Measurements from ENCODE around the gene LXN. TPM values are rescaled to one million over a fixed set of nuclear protein-coding genes. Genes with fewer than 3 reads are reported as not detected.
A peak's percentile ranks its signal among the peaks of the same experiment; 100 is the strongest.

The LXN gene
- total RNA-seq, 1 donor from 2014 or later: 16.4 TPM

DNA sequence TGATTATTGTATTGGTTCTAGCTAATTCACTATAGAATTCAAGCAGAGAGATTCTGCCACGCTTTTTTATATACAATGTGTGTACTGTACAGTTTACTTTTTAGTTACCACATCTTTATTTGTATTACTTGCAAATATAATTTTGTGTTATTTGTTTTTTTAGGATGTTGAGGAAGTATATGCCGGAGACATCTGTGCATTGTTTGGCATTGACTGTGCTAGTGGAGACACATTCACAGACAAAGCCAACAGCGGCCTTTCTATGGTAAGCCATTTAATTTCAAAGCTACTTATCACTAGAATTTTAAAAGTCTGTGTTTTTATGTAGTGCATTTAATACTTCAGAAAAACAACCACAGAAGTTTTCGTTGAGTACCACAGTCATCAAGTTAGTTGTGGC, 11.7 kb downstream of the LXN start:
- Mint-ChIP-seq H3K36me3 (ENCODE audit: low read depth) (peaks cover 19% of the 10 kb centered on the region), H3K27ac (no peak overlapping the region), H3K4me3 (no peak overlapping the region), H3K27me3 (ENCODE audit: insufficient read depth) (no peaks in the 10 kb centered on the region), H3K4me1 (ENCODE audit: low read depth) (no peaks in the 10 kb centered on the region), H3K9me3 (no peaks in the 10 kb centered on the region)
- intact Hi-C loops (cut with micrococcal nuclease): no loop called here
- DNase-seq (ENCODE audit: low spot score): no peak

DNA sequence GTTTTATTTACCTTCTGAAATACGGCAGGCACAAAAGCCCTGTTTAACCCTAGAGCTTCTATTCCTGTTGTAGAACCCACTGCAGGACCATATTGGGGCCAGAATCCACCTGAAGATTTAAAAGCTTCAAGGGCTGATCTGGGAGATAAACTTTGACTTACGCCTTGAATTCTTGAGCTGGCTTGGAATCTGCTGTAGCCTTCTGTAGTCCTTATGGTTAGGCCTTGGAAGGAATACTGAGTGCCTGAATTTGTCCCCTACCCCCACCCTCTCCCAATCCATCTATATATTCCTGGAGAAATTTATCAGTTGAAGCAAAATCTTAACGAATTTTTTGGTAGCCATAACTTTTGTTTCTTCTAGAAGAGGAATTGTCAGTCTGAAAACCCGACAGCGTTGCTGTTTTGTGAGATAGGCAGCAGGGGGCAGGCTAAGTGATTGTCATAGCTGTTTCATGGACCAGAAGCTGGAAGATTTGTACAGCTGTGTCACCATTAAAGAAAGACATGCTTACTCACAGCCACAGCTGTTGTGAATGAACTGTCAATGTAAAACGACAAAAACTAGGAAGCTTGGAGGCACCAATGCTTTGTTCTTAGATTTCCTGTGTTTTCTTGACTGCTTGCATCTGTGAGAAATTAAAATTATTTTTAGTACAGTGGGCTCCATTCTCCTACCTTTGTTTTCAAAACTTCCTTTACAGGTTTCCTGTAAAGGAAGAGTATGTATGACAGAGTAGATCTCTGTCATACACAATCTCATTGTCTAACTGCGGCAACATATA, 12.8 kb downstream of the LXN start:
- Mint-ChIP-seq H3K36me3 (ENCODE audit: low read depth) (peaks cover 19% of the 10 kb centered on the region), H3K9me3 (no peaks in the 10 kb centered on the region), H3K27ac (no peak overlapping the region), H3K4me1 (ENCODE audit: low read depth) (no peaks in the 10 kb centered on the region), H3K4me3 (no peak overlapping the region), H3K27me3 (ENCODE audit: insufficient read depth) (no peaks in the 10 kb centered on the region)
- DNase-seq (ENCODE audit: low spot score): peak; percentile 40
- intact Hi-C loops (cut with micrococcal nuclease): loop anchor here (1.0 kb wide), 3 partner anchors 13 to 132 kb away; partner anchors contain the start of gene LXN

DNA sequence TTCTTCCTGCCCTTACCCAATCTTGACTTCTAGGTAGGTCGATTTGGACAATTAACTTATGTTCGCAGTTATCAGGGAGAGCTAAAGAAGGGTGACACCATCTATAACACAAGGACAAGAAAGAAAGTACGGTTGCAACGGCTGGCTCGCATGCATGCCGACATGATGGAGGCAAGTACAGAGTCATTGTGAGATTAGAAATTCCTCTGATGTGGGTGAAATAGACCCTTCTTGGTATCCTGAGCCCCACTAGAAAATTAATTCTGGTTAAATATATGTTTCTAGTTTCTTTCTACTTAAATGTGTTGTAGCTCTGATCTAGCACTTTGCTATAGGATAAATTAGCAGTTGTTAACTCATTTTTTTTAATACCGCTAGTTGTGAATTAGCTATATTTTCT, 13.6 kb downstream of the LXN start:
- DNase-seq (ENCODE audit: low spot score): no peak
- intact Hi-C loops (cut with micrococcal nuclease): loop anchor here (1.0 kb wide), 3 partner anchors 13 to 132 kb away; partner anchors contain the start of gene LXN
- no peak overlapping the region for H3K4me3 Mint-ChIP-seq
- no peaks in the 10 kb centered on the region for H3K27me3 Mint-ChIP-seq (ENCODE audit: insufficient read depth)
- no peaks in the 10 kb centered on the region for H3K9me3 Mint-ChIP-seq
- no peak overlapping the region for H3K27ac Mint-ChIP-seq
- no peaks in the 10 kb centered on the region for H3K4me1 Mint-ChIP-seq (ENCODE audit: low read depth)
- peaks cover 17% of the 10 kb centered on the region for H3K36me3 Mint-ChIP-seq (ENCODE audit: low read depth)

DNA sequence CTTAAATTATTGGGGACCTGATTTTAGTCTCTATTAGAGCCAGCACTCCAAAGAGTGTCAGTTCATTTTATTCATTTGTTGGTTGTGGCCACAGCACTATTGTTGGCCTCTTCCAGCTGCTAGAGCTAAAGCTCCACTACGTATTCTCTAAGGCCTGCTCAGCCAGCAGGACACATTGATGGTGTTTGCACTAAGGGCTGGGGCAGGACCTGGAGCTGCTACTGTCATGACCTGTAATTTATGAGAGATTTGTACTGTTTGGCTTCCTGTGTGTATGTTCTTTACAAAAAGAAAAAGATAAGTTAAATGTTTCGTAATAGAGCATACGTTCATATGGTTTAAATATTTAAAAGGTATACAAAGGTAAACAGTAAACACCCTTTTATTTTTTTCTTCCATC, 20.0 kb downstream of the LXN start:
- H3K27me3 Mint-ChIP-seq (ENCODE audit: insufficient read depth): no peaks in the 10 kb centered on the region
- peaks cover 44% of the 10 kb centered on the region for H3K36me3 Mint-ChIP-seq (ENCODE audit: low read depth)
- no peak overlapping the region for H3K27ac Mint-ChIP-seq
- intact Hi-C loops (cut with micrococcal nuclease): no loop called here
- peaks cover 7% of the 10 kb centered on the region for H3K4me1 Mint-ChIP-seq (ENCODE audit: low read depth)
- no peak overlapping the region for H3K4me3 Mint-ChIP-seq
- H3K9me3 Mint-ChIP-seq: no peaks in the 10 kb centered on the region
- DNase-seq (ENCODE audit: low spot score): no peak

DNA sequence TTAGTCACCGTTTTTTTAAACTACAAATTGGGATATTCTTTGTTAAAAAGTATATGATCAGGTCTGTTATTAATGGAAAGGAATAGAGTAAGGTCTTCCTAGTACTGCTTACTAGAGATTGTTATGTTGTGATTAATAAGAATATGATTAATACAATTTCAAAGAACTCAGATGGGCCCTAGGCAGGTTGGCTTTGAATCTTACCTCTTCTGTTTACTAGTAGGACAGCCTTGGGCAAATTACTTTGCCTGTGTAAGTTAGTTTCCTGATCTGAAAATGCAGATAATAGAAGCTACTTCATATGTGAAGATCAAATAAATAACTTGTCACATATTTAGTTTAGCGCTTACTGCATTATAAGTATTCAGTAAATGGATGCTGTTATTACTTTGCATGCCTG, 21.3 kb downstream of the LXN start:
- Mint-ChIP-seq H3K27me3 (ENCODE audit: insufficient read depth) (no peaks in the 10 kb centered on the region), H3K36me3 (ENCODE audit: low read depth) (peaks cover 48% of the 10 kb centered on the region), H3K9me3 (no peaks in the 10 kb centered on the region), H3K4me3 (no peak overlapping the region), H3K27ac (no peak overlapping the region), H3K4me1 (ENCODE audit: low read depth) (peaks cover 14% of the 10 kb centered on the region)
- intact Hi-C loops (cut with micrococcal nuclease): no loop called here
- DNase-seq (ENCODE audit: low spot score): no peak

DNA sequence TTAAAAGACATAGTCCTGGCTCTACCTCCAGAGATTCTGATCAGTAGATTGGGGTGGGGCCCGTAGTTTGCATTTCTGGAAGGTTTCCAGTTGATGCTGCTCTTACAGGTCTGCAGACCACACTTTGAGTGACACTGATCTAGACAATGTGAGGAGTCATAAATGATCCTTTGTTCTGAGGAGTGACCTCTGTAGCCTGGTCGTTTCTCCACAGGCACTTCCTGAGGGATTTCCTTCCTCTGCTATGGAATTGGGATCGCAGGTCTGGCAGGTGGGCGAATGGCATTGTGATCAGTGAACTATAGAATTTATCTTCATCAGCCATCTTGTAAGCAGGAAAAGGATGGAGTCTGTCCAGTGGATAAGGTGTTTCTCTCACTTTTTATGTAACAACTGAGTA, 22.7 kb downstream of the LXN start:
- Mint-ChIP-seq H3K27ac (no peak overlapping the region), H3K4me3 (no peak overlapping the region), H3K4me1 (ENCODE audit: low read depth) (peaks cover 28% of the 10 kb centered on the region), H3K36me3 (ENCODE audit: low read depth) (peaks cover 46% of the 10 kb centered on the region), H3K9me3 (no peaks in the 10 kb centered on the region), H3K27me3 (ENCODE audit: insufficient read depth) (no peaks in the 10 kb centered on the region)
- DNase-seq (ENCODE audit: low spot score): no peak
- intact Hi-C loops (cut with micrococcal nuclease): loop anchor here (10.0 kb wide), 1 partner anchor 1035 kb away; no protein-coding TSS in a partner anchor

DNA sequence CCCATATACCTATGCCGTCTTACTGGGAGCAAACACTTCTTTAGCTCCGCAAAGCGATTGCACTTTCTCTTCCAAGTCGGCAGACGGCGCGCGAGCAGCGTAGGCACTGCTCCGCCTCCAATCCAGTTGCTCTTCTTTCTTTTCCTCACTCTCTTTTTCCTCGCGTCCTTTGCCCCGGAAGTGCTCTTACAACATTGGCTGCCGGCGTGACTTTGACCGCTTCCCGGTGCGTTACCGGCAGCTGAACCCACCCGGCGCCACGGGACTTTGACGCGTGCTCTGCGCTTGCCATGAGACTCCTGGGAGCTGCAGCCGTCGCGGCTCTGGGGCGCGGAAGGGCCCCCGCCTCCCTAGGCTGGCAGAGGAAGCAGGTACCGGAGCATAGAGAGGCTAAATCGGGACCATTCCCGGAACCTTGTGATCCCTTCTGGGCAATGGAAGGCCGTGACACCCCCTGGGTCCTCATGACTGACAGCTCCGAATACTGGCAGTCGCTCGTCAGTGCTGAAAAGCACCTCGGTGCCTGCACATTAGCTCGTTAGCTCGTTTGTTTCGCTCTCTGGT, 28.0 kb downstream of the LXN start, which contains the start of gene GFM1:
Gene GFM1, plus strand, starts transcription at position 183 of the 564 bp plus-strand sequence. Its CDS starts 108 bp downstream, at position 291.
- H3K4me3 Mint-ChIP-seq: peak within 1 kb of the TSS; percentile 88
- intact Hi-C loops (cut with micrococcal nuclease): loop anchor here (5.0 to 10.0 kb wide), 6 partner anchors 72 to 1467 kb away; partner anchors contain the start of genes MLF1 and RSRC1
- H3K27ac Mint-ChIP-seq: peak within 1 kb of the TSS; percentile 83
- peaks cover 24% of the 10 kb centered on the region for H3K36me3 Mint-ChIP-seq (ENCODE audit: low read depth)
- peaks cover 34% of the 10 kb centered on the region for H3K4me1 Mint-ChIP-seq (ENCODE audit: low read depth)
- no peaks in the 10 kb centered on the region for H3K9me3 Mint-ChIP-seq
- H3K27me3 Mint-ChIP-seq (ENCODE audit: insufficient read depth): no peaks in the 10 kb centered on the region
- peak; percentile 87 for DNase-seq (ENCODE audit: low spot score)

DNA sequence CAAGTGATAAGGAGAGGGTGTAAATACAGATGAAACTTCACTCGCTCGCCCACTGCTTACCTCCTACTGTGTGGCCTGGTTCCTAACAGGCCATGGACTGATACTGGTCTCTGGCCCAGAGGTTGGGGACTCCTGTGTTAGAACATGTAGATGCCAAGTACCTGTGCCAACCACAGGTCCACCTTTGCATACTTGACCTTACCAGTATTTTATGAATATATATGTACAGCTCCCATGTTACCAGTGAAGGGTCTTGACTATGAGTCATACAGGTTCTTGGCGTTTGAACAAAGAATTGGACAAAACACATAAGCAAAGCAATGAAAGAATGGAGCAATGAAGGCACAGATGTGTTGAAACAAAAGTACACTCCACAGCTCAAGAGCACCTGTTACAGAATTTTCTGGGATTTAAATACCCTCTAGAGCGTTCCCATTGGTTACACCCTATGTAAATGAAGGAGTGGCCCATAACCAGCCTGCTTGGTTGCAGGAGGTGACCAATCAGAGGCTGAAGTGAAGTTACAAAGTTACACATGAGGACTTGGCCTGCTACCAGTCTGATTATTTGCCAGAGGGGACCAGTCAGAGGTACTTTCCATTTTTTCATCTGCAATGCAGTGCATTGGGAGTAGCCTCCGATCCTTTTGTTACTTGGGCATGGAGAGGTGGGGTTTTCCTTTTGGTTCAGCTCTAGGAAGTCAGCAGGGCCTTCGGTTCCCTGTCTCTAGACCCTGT, 29.8 kb downstream of the LXN start:
- Mint-ChIP-seq H3K4me3 (no peak overlapping the region), H3K9me3 (no peaks in the 10 kb centered on the region), H3K27me3 (ENCODE audit: insufficient read depth) (no peaks in the 10 kb centered on the region), H3K36me3 (ENCODE audit: low read depth) (peaks cover 13% of the 10 kb centered on the region), H3K4me1 (ENCODE audit: low read depth) (peaks cover 28% of the 10 kb centered on the region), H3K27ac (no peak overlapping the region)
- intact Hi-C loops (cut with micrococcal nuclease): loop anchor here (5.0 to 10.0 kb wide), 6 partner anchors 70 to 1465 kb away; partner anchors contain the start of genes MLF1 and RSRC1
- no peak for DNase-seq (ENCODE audit: low spot score)

DNA sequence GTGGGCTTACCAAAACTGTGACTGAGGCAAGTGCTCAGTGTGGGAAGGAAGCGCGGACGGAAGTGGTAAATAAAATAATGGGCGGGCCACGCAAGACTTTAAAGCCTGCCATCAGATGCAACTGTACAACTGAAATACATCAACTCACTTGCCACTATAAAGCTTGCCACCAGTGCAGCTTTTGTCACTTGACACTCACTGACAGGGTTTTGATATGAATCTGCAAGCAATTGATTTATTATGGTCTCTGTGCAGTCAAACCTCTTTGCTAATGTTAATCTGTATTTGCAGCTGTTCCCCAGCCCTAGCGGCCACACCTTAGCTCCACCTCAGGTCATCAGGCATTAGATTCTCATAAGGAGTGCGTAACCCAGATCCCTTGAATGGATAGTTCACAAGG, 30.4 kb downstream of the LXN start:
- DNase-seq (ENCODE audit: low spot score): no peak
- Mint-ChIP-seq H3K4me3 (no peak overlapping the region), H3K36me3 (ENCODE audit: low read depth) (peaks cover 8% of the 10 kb centered on the region), H3K4me1 (ENCODE audit: low read depth) (peaks cover 26% of the 10 kb centered on the region), H3K27ac (no peak overlapping the region), H3K9me3 (no peaks in the 10 kb centered on the region), H3K27me3 (ENCODE audit: insufficient read depth) (no peaks in the 10 kb centered on the region)
- intact Hi-C loops (cut with micrococcal nuclease): loop anchor here (5.0 to 10.0 kb wide), 6 partner anchors 70 to 1465 kb away; partner anchors contain the start of genes MLF1 and RSRC1

DNA sequence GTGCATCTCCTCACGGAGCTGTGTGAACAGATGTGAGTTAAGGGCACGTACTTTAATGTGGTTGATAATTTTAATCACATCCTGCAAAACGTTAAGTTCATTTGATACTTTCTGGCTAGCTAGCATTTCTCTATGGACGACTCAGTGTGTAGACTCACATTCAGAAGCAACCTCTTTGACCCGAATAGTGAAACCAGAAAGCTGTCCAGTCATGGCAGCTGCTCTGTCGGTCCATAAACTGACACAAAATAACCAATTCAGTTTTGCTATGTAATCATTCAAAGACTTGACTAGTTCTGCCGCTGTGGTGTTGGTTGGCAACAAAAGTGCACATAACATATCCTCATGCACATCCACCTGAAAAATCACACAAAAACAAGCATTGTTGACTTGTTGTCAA, 31.8 kb downstream of the LXN start:
- Mint-ChIP-seq H3K27me3 (ENCODE audit: insufficient read depth) (no peaks in the 10 kb centered on the region), H3K27ac (no peak overlapping the region), H3K36me3 (ENCODE audit: low read depth) (peaks cover 3% of the 10 kb centered on the region), H3K4me1 (ENCODE audit: low read depth) (peaks cover 15% of the 10 kb centered on the region), H3K4me3 (no peak overlapping the region), H3K9me3 (no peaks in the 10 kb centered on the region)
- DNase-seq (ENCODE audit: low spot score): no peak
- intact Hi-C loops (cut with micrococcal nuclease): loop anchor here (5.0 to 10.0 kb wide), 6 partner anchors 68 to 1463 kb away; partner anchors contain the start of genes MLF1 and RSRC1

DNA sequence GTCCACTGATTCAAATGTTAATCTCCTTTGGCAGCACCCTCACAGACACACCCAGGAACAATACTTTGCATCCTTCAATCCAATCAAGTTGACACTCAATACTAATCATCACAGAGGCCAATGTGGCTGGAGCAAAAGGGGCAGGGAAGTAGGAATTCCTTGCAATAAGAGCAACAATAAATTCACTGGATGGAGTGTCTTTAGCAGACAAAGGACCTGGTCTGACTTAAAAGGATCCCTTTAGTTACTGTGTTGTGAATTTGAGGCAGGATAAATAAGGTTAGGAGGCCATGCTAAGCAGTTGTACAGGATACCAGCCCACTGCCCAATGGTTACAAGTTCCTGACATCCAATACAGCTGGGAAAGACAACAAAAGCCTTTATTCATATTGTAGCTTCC, 40.5 kb downstream of the LXN start:
- Mint-ChIP-seq H3K4me1 (ENCODE audit: low read depth) (no peaks in the 10 kb centered on the region), H3K27ac (no peak overlapping the region), H3K4me3 (no peak overlapping the region), H3K9me3 (no peaks in the 10 kb centered on the region), H3K27me3 (ENCODE audit: insufficient read depth) (no peaks in the 10 kb centered on the region), H3K36me3 (ENCODE audit: low read depth) (no peaks in the 10 kb centered on the region)
- intact Hi-C loops (cut with micrococcal nuclease): no loop called here
- no peak for DNase-seq (ENCODE audit: low spot score)

DNA sequence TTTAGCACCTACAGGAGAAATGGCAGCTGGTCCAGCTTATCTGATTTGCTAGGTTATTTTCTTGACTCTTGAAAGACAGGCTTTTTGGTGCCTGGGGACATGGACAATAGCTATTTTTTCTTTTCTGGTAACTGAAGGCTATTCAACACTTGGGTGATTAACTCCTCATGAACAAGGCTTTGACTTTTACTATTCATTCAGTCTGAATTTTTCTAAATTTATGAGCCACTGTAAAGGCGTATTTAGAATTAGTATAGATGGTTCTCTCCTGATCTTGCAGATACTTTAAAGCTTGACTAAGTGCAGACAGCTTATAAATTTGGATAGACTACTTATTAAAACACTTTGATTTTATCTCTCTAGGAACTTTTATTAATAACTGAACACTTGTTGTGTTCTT, 46.6 kb downstream of the LXN start:
- no peak overlapping the region for H3K4me3 Mint-ChIP-seq
- H3K9me3 Mint-ChIP-seq: peaks cover 4% of the 10 kb centered on the region
- no peaks in the 10 kb centered on the region for H3K36me3 Mint-ChIP-seq (ENCODE audit: low read depth)
- H3K27ac Mint-ChIP-seq: no peak overlapping the region
- no peaks in the 10 kb centered on the region for H3K4me1 Mint-ChIP-seq (ENCODE audit: low read depth)
- no peaks in the 10 kb centered on the region for H3K27me3 Mint-ChIP-seq (ENCODE audit: insufficient read depth)
- DNase-seq (ENCODE audit: low spot score): no peak
- intact Hi-C loops (cut with micrococcal nuclease): no loop called here
